Fibroblast of skin of right biceps (primary cell): ENCODE measurements around the gene TCAIM.
"Not testable (repeated sequence)": the region's sequence is repeated elsewhere in the genome, so short reads cannot be mapped to it uniquely, and the experiment has no call there.

Experiments
- DNase-seq: peaks from one replicate; pipeline ENCODE4 v3.0.0-alpha.2; 2013

Gene TCAIM

GRCh38 chr3:44348993-44349392 is 10.4 kb downstream of the TCAIM start:
- DNase-seq = no peak

- DNase-seq = no peak
Measured at GRCh38 chr3:44353355-44353924, 14.9 kb downstream of the TCAIM start.

- DNase-seq = peak; percentile 77
Measured at GRCh38 chr3:44355362-44356033, 16.9 kb downstream of the TCAIM start.

- no peak for DNase-seq
Measured at GRCh38 chr3:44359146-44359751, 20.7 kb downstream of the TCAIM start.

- no peak for DNase-seq
Measured at GRCh38 chr3:44363591-44363990, 25.0 kb downstream of the TCAIM start.

GRCh38 chr3:44365952-44366351 is 27.4 kb downstream of the TCAIM start:
- DNase-seq = no peak

- no peak for DNase-seq
Measured at GRCh38 chr3:44375450-44375849, 36.9 kb downstream of the TCAIM start.

- DNase-seq = no peak
Measured at GRCh38 chr3:44387404-44387803, 48.8 kb downstream of the TCAIM start.

GRCh38 chr3:44392489-44392888 is 53.9 kb downstream of the TCAIM start:
- no peak for DNase-seq

GRCh38 chr3:44395714-44396113 is 57.1 kb downstream of the TCAIM start:
- DNase-seq = no peak

GRCh38 chr3:44396200-44397171 is 57.9 kb downstream of the TCAIM start:
- no peak for DNase-seq

GRCh38 chr3:44398271-44398670 is 59.7 kb downstream of the TCAIM start:
- DNase-seq = not testable (repeated sequence)

GRCh38 chr3:44398853-44399252 is 60.3 kb downstream of the TCAIM start:
- DNase-seq = no peak

GRCh38 chr3:44400771-44401170 is 62.2 kb downstream of the TCAIM start:
- DNase-seq = no peak

GRCh38 chr3:44402548-44402947 is 64.0 kb downstream of the TCAIM start:
- no peak for DNase-seq

- no peak for DNase-seq
Measured at GRCh38 chr3:44409640-44410410, 71.3 kb downstream of the TCAIM start.

GRCh38 chr3:44411031-44411645 is 72.6 kb downstream of the TCAIM start:
- DNase-seq = no peak

- DNase-seq = no peak
Measured at GRCh38 chr3:44412365-44412764, 73.8 kb downstream of the TCAIM start.

- DNase-seq = no peak
Measured at GRCh38 chr3:44414517-44415090, 76.0 kb downstream of the TCAIM start.

GRCh38 chr3:44415421-44415820 is 76.9 kb downstream of the TCAIM start:
- DNase-seq = no peak
